ENCODE results near the gene RNF26.

The RNF26 gene

DNA sequence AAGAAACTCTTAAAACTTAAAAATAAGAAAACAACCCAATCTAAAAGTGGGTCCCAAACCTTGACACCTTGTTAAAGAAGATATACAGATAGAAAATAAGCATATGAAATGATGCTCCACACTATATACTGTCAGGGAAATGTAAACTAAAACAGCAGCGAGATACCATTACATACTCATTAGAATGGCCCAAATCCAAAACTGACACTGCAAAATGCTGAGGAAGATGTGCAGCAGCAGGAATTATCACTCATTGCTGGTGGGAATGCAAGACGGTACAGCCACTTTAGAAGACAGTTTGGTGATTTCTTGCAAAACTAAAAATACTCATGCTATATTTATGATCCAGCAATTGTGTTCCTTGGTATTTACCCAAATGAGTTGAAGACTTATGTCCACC, 5.0 kb upstream of the RNF26 start:
- no peaks in the 10 kb centered on the region for H3K36me3 ChIP-seq
- no peak for DNase-seq
- TF ChIP-seq, protein P1, sequence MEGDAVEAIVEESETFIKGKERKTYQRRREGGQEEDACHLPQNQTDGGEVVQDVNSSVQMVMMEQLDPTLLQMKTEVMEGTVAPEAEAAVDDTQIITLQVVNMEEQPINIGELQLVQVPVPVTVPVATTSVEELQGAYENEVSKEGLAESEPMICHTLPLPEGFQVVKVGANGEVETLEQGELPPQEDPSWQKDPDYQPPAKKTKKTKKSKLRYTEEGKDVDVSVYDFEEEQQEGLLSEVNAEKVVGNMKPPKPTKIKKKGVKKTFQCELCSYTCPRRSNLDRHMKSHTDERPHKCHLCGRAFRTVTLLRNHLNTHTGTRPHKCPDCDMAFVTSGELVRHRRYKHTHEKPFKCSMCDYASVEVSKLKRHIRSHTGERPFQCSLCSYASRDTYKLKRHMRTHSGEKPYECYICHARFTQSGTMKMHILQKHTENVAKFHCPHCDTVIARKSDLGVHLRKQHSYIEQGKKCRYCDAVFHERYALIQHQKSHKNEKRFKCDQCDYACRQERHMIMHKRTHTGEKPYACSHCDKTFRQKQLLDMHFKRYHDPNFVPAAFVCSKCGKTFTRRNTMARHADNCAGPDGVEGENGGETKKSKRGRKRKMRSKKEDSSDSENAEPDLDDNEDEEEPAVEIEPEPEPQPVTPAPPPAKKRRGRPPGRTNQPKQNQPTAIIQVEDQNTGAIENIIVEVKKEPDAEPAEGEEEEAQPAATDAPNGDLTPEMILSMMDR (IDR thresholded peaks at IDR 0.05; ENCODE audit: low read depth, low read length), result no peak

GRCh38 chr11:119330237-119330636, 4.1 kb upstream of the RNF26 start:
- Histone ChIP-seq H3K9me3 (no peaks in the 10 kb centered on the region), H3K27me3 (no peaks in the 10 kb centered on the region), H3K4me3 (ENCODE audit: low read depth, low read length) (no peak overlapping the region), H3K36me3 (no peaks in the 10 kb centered on the region), H3K4me1 (no peaks in the 10 kb centered on the region)
- TF ChIP-seq, protein P1 (IDR thresholded peaks at IDR 0.05; ENCODE audit: low read depth, low read length), result no peak
- no peak for DNase-seq

More for the DNA sequence above, 5.0 kb upstream of the RNF26 start:
- H3K4me1 ChIP-seq, result no peaks in the 10 kb centered on the region
- H3K27me3 ChIP-seq, result no peaks in the 10 kb centered on the region
- no peak overlapping the region for H3K4me3 ChIP-seq (ENCODE audit: low read depth, low read length)
- no peaks in the 10 kb centered on the region for H3K9me3 ChIP-seq

DNA sequence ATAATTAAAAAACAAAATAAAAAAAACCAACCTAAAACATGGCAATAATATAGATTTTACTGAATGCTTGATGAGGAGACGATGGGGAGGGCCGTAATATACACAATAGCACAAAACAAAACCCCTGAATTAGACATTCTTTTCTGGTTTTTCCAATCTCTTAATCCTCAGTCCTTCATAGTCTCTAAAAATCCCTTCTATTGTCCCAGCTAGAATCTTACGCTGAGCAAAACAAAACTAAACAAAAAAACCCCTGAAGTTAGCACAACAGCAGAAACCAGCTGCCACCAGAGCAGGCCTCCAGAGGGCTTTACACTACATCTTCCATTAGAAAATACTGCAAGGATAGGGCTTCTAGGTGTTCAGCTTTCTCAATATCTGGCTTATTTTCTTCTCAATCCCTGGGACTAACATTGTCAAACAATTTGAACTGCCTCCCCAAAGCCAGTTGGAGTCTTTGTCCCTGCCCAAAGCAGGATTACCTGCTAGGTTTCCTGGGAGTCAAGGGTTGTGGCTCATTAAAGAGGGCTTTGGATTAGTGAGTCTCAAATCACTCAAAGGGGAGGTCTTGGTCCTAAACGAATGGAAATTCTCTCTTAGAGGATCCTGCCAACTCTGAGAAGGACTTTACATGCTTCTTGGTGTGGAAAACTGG, 2.1 kb upstream of the RNF26 start:
- Histone ChIP-seq H3K36me3 (no peaks in the 10 kb centered on the region), H3K9me3 (no peaks in the 10 kb centered on the region), H3K4me3 (ENCODE audit: low read depth, low read length) (no peak overlapping the region), H3K4me1 (no peaks in the 10 kb centered on the region), H3K27me3 (no peaks in the 10 kb centered on the region)
- DNase-seq, result no peak
- TF ChIP-seq, protein P1 (IDR thresholded peaks at IDR 0.05; ENCODE audit: low read depth, low read length), result no peak

DNA sequence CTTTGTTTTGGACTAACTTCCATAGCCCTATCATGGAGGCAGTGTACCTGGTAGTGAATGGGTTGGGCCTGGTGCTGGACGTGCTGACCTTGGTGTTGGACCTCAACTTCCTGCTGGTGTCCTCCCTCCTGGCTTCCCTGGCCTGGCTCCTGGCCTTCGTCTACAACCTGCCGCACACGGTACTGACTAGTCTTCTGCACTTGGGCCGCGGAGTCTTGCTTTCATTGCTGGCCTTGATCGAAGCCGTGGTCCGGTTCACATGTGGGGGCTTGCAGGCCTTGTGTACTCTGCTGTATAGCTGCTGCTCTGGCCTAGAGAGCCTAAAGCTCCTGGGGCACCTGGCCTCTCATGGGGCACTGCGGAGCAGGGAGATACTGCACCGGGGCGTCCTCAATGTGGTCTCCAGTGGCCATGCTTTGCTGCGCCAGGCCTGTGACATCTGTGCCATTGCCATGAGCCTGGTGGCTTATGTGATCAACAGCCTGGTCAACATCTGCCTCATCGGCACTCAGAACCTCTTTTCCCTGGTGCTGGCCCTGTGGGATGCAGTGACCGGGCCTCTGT, 846 bp downstream of the RNF26 start:
- TF ChIP-seq, protein P1 (IDR thresholded peaks at IDR 0.05; ENCODE audit: low read depth, low read length), result no peak
- peaks cover 9% of the 10 kb centered on the region for H3K27me3 ChIP-seq

GRCh38 chr11:119335655-119336543, 1.6 kb downstream of the RNF26 start:
- Histone ChIP-seq H3K27me3 (peaks cover 14% of the 10 kb centered on the region), H3K36me3 (no peaks in the 10 kb centered on the region), H3K9me3 (no peaks in the 10 kb centered on the region), H3K4me3 (ENCODE audit: low read depth, low read length) (peak overlapping the region; percentile 95), H3K4me1 (peaks cover 3% of the 10 kb centered on the region)
- DNase-seq, result no peak
- TF ChIP-seq, protein P1 (IDR thresholded peaks at IDR 0.05; ENCODE audit: low read depth, low read length), result no peak

More for the DNA sequence above, 846 bp downstream of the RNF26 start:
- Histone ChIP-seq H3K4me1 (peaks cover 3% of the 10 kb centered on the region), H3K4me3 (ENCODE audit: low read depth, low read length) (peak overlapping the region; percentile 95), H3K9me3 (no peaks in the 10 kb centered on the region), H3K36me3 (no peaks in the 10 kb centered on the region)
- no peak for DNase-seq
